Panc1 (cell line): Measurements from ENCODE around the gene DDAH2. TPM values are rescaled to one million over a fixed set of nuclear protein-coding genes. Genes with fewer than 3 reads are reported as not detected.

Experiments
- ATAC-seq: fragments of 200-7000 bp; cut with Tn5 transposase; 2 replicates; pipeline ENCODE4 v1.9.1; 2020; ENCODE audit warnings: mild to moderate bottlenecking, moderate library complexity
- BruUV-seq: library from RNA; stranded (reverse); fragments of 400-500 nt; replicated peaks from 2 replicates; lab custom pipeline; 2021; lab: Mats Ljungman, UMichigan
- CTCF ChIA-PET: fragments of 300-600 bp; sonication (Branson Sonifier 250); formaldehyde crosslinking; loops from one replicate; lab custom pipeline; 2022; ENCODE audit warnings: antibody characterized with exemption; lab: Charles Lee
- POLR2A ChIA-PET: fragments of 300-600 bp; sonication (Branson Sonifier 250); formaldehyde crosslinking; loops from one replicate; lab custom pipeline; 2022; ENCODE audit warnings: antibody characterized with exemption; lab: Charles Lee
- DNase-seq: peaks from one replicate; pipeline ENCODE4 v3.0.0-alpha.2; 2010; ENCODE audit warnings: low read depth, low spot score
- H3K27ac ChIP-seq: 2 replicates; pipeline ENCODE4 v1.5.1; 2011; ENCODE audit warnings: mild to moderate bottlenecking, low read length, inconsistent platforms
- H3K27me3 ChIP-seq: fragments of 200-500 bp; sonication (Bioruptor generic); 2 replicates; pipeline ENCODE4 v1.6.0; 2014; ENCODE audit warnings: low read length, inconsistent platforms; ENCODE audit not compliant: control insufficient read depth, insufficient read depth
- H3K36me3 ChIP-seq: fragments of 200-500 bp; sonication (Bioruptor generic); 2 replicates; pipeline ENCODE4 v1.5.1; 2014; ENCODE audit warnings: inconsistent platforms, mild to moderate bottlenecking, low read length, moderate library complexity; ENCODE audit not compliant: control insufficient read depth, insufficient read depth
- H3K4me1 ChIP-seq: 2 replicates; pipeline ENCODE4 v1.5.1; 2011; ENCODE audit warnings: inconsistent platforms, mild to moderate bottlenecking, low read length, moderate library complexity; ENCODE audit not compliant: control insufficient read depth, insufficient read depth
- H3K4me3 ChIP-seq, 2 experiments: 2 replicates each; pipeline ENCODE4 v1.5.1; 2011 to 2012; ENCODE audit warnings: low read depth in 2 of 2, low read length in 2 of 2, mild to moderate bottlenecking in 2 of 2, inconsistent platforms in 1 of 2, moderate library complexity in 1 of 2
- H3K9me3 ChIP-seq: fragments of 200-500 bp; sonication (Bioruptor generic); 2 replicates; pipeline ENCODE4 v1.5.1; 2014; ENCODE audit warnings: low read depth, mild to moderate bottlenecking, inconsistent platforms, low read length, moderate library complexity; ENCODE audit not compliant: control insufficient read depth, insufficient read depth
- CTCF ChIP-seq: fragments of 450-650 bp; IDR thresholded peaks from 2 replicates; pipeline ENCODE4 v1.5.1; 2017; ENCODE audit warnings: mild to moderate bottlenecking
- POLR2AphosphoS5 ChIP-seq: IDR thresholded peaks from 2 replicates; pipeline ENCODE4 v1.6.1; 2012; ENCODE audit warnings: mild to moderate bottlenecking, low read depth, low read length, moderate library complexity
- REST ChIP-seq, 2 experiments: IDR thresholded peaks; 2 replicates each; pipeline ENCODE4 v1.6.1; 2011 to 2012; ENCODE audit warnings: low read depth in 2 of 2, control low read depth in 1 of 2, low read length in 1 of 2, mild to moderate bottlenecking in 1 of 2, moderate library complexity in 1 of 2; ENCODE audit not compliant: insufficient read depth in 1 of 2
- SIN3A ChIP-seq: IDR thresholded peaks from 2 replicates; pipeline ENCODE4 v1.6.1; 2012; ENCODE audit warnings: low read depth, mild to moderate bottlenecking, low read length, moderate library complexity, borderline replicate concordance; ENCODE audit not compliant: insufficient read depth
- TCF7L2 ChIP-seq: IDR thresholded peaks from 2 replicates; pipeline ENCODE4 v1.6.1; 2011; ENCODE audit warnings: mild to moderate bottlenecking, low read depth, low read length, inconsistent platforms
- in situ Hi-C: cut with HindIII; loops from 2 replicates; pipeline ENCODE4 v1.10.0; 2016; ENCODE audit warnings: low sequenced_read_pairs, low pct_unique_long_range_greater_than_20kb
- intact Hi-C: fragments of 100-400 bp; cut with micrococcal nuclease; formaldehyde crosslinking; loops from one replicate; pipeline ENCODE4 v1.10.0; 2022; ENCODE audit not compliant: unreplicated experiment
- total RNA-seq: library from RNA; stranded (reverse); gene quantifications from one replicate; pipeline ENCODE4 v1.2.1, GENCODE V29; 2021; ENCODE audit not compliant: unreplicated experiment

The DDAH2 gene
- total RNA-seq, 1 experiment from 2014 or later = 104 TPM

- Histone ChIP-seq H3K4me1 (no peaks in the 10 kb centered on the region), H3K36me3 (0 out of 2 replicates have a peak, but pooled peaks cover 5% of the 10 kb centered on the region), H3K9me3 (no peaks in the 10 kb centered on the region), H3K27me3 (no peaks in the 10 kb centered on the region), H3K4me3 (no peak overlapping the region), H3K27ac (no peak overlapping the region)
- intact Hi-C loops (no loop called here), in situ Hi-C loops (no loop called here)
- DNase-seq (no peak), ATAC-seq (no peak)
- BruUV-seq = no TSS peak
- CTCF ChIA-PET = no interaction called here
- TF ChIP-seq CTCF (no peak), SIN3A (no peak)
- POLR2A ChIA-PET = no interaction called here
Observed at GRCh38 chr6:31691078-31691463, 38.0 kb downstream of the DDAH2 start.

GRCh38 chr6:31690231-31691077 lies 38.6 kb downstream of the DDAH2 start:
- intact Hi-C loops (no loop called here), in situ Hi-C loops (no loop called here)
- DNase-seq = no peak
- BruUV-seq = no TSS peak
- ChIA-PET POLR2A (interaction anchor here (0.6 to 0.7 kb wide), 3 partner anchors 29 to 116 kb away, joined by 3 to 11 read pairs (median 6); partner anchors contain the start of gene LSM2), CTCF (no interaction called here)
- 0 out of 2 replicates have a peak, but pooled peaks cover 5% of the 10 kb centered on the region for H3K36me3 ChIP-seq
- H3K27me3 ChIP-seq = no peaks in the 10 kb centered on the region
- ATAC-seq = no peak
- TF ChIP-seq POLR2AphosphoS5 = no peak
- TF ChIP-seq REST (IDR thresholded peaks at IDR 0.05; ENCODE audit: insufficient read depth in 1 of 2, low read depth in 2 of 2, low read length in 1 of 2) = no peak
- no peak for TF ChIP-seq TCF7L2
- no peak for TF ChIP-seq SIN3A
- no peak for TF ChIP-seq CTCF
- no peaks in the 10 kb centered on the region for H3K9me3 ChIP-seq
- no peaks in the 10 kb centered on the region for H3K4me1 ChIP-seq
- no peak overlapping the region for H3K27ac ChIP-seq
- H3K4me3 ChIP-seq = no peak overlapping the region
